GM12872 (cell line): Measurements from ENCODE around the gene SUFU.

Experiments used
- CTCF ChIP-seq: IDR thresholded peaks from 3 replicates; pipeline ENCODE4 v1.5.1; 2011; ENCODE audit warnings: low read depth, mild to moderate bottlenecking, low read length, moderate library complexity; ENCODE audit not compliant: insufficient read depth

The SUFU gene

GRCh38 chr10:102583435-102584417 is 80.0 kb downstream of the SUFU start:
- TF ChIP-seq CTCF: peak; percentile 88

DNA sequence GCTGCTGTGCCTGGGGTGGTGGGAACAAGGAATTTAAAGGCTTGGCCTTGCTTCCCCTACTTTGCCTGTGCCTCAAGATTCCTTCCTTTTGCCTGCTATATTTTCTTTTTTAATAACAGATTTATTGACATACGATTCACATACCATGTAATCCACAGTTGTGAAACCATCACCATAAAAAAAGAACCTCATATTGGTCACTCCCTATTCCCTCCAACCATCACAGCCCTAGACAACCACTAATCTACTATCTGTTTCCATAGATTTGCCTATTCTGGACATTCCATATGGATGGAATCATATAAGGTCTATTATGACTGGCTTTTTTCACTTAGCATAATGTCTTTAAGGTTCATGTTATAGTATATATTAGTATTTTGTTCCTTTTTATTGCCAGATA is 81.3 kb downstream of the SUFU start:
- no peak for TF ChIP-seq CTCF

DNA sequence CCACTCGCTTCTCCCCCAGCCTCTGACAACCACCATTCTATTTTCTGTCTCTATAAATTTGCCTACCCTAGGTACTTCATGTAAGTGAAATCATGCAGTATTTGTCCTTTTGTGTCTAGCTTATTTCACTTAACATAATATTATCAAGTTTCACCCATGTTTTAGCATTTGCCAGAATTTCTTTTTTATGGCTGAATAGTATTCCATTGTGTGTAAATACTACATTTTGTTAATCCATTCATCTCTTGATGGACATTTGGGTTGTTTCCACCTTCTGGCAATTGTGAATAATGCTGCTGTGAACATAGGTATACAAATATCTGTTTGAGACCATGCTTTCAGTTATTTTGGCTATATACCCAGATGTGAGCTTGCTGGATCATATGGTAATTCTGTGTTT is 83.1 kb downstream of the SUFU start:
- no peak for TF ChIP-seq CTCF

DNA sequence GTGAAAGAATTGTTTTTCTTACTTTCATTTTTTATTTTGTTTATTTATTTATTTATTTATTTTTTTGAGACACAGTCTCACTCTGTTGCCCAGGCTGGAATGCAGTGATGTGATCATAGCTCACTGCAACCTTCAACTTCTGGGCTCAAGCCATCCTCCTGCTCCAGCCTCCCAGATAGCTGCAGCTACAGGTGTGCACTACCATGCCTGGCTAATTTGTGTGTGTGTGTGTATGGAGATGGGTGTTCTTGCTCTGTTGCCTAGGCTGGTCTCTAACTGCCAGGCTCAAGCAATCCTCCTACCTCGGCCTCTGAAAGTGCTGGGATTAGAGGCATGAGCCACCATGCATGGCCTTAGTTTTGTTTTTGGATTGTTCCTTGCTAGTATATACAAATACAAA is 85.1 kb downstream of the SUFU start:
- no peak for TF ChIP-seq CTCF

GRCh38 chr10:102593074-102593803 is 89.5 kb downstream of the SUFU start:
- TF ChIP-seq CTCF: no peak

DNA sequence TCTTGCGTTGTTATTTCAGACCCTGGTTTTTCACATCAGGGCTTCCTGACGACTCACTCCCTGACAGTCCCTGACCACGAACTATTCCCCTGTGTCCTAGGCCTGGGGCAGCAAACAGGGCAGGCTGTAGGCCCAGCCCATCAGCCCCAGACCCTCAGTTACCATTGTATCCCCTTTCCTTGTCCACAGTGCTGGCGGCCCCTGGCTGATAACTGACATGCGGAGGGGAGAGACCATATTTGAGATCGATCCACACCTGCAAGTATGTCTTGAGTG is 90.0 kb downstream of the SUFU start:
- no peak for TF ChIP-seq CTCF

- no peak for TF ChIP-seq CTCF
These were observed 91.5 kb downstream of the SUFU start for GRCh38 chr10:102595293-102595692.
